Caco-2 (cell line): Measurements from ENCODE around the gene PAGR1. TPM values are rescaled to one million over a fixed set of nuclear protein-coding genes. Genes with fewer than 3 reads are reported as not detected.

Experiments used
- BruUV-seq: library from RNA; stranded (reverse); fragments of 400-500 nt; replicated peaks from 2 replicates; lab custom pipeline; 2021; lab: Mats Ljungman, UMichigan
- CTCF ChIA-PET: fragments of 300-600 bp; sonication (Branson Sonifier 250); formaldehyde crosslinking; loops from one replicate; lab custom pipeline; 2022; ENCODE audit warnings: antibody characterized with exemption; lab: Charles Lee
- POLR2A ChIA-PET: fragments of 300-600 bp; sonication (Branson Sonifier 250); formaldehyde crosslinking; loops from one replicate; lab custom pipeline; 2022; ENCODE audit warnings: antibody characterized with exemption; lab: Charles Lee
- DNase-seq, 2 experiments: peaks; one replicate each; pipeline versions ENCODE4 v3.0.0 to v3.0.0-alpha.2; 2020 to 2022
- H3K27me3 ChIP-seq: replicated peaks from 2 replicates; pipeline ENCODE4 v1.6.0; 2011; ENCODE audit warnings: low read length; ENCODE audit not compliant: control insufficient read depth, insufficient read depth
- H3K36me3 ChIP-seq: 2 replicates; pipeline ENCODE4 v1.5.1; 2011; ENCODE audit warnings: low read length; ENCODE audit not compliant: control insufficient read depth, insufficient read depth
- H3K4me1 ChIP-seq: fragments of 250-450 bp; sonication (Bioruptor Pico); 2 replicates; pipeline ENCODE4 v1.5.1; 2020; ENCODE audit warnings: mild to moderate bottlenecking
- H3K4me3 ChIP-seq: 2 replicates; pipeline ENCODE4 v1.5.1; 2011; ENCODE audit warnings: low read depth, mild to moderate bottlenecking, control low read depth, low read length
- H3K9me3 ChIP-seq: fragments of 250-450 bp; sonication (Bioruptor Pico); 2 replicates; pipeline ENCODE4 v1.5.1; 2020; ENCODE audit warnings: mild to moderate bottlenecking, moderate library complexity
- H3K27ac Mint-ChIP-seq: one replicate; pipeline ENCODE4 v1.8.0; 2022; ENCODE audit warnings: mixed read lengths; ENCODE audit not compliant: unreplicated experiment
- H3K27me3 Mint-ChIP-seq: one replicate; pipeline ENCODE4 v1.8.0; 2022; ENCODE audit warnings: mixed read lengths; ENCODE audit not compliant: insufficient read depth, unreplicated experiment
- H3K36me3 Mint-ChIP-seq: one replicate; pipeline ENCODE4 v1.8.0; 2022; ENCODE audit warnings: mild to moderate bottlenecking, mixed read lengths; ENCODE audit not compliant: insufficient read depth, unreplicated experiment
- H3K4me1 Mint-ChIP-seq: one replicate; pipeline ENCODE4 v1.8.0; 2022; ENCODE audit warnings: low read depth, mixed read lengths; ENCODE audit not compliant: unreplicated experiment
- H3K4me3 Mint-ChIP-seq: one replicate; pipeline ENCODE4 v1.8.0; 2022; ENCODE audit warnings: mild to moderate bottlenecking, moderate library complexity, mixed read lengths; ENCODE audit not compliant: unreplicated experiment
- H3K9me3 Mint-ChIP-seq: one replicate; pipeline ENCODE4 v1.8.0; 2022; ENCODE audit warnings: mixed read lengths; ENCODE audit not compliant: unreplicated experiment
- intact Hi-C: fragments of 100-400 bp; cut with micrococcal nuclease; formaldehyde crosslinking; loops from one replicate; pipeline ENCODE4 v1.10.0; 2022; ENCODE audit not compliant: unreplicated experiment
- total RNA-seq: library from RNA; stranded (reverse); gene quantifications from 2 replicates; pipeline ENCODE4 v1.2.3, GENCODE V29; 2022
- TF ChIP-seq, protein P1 (sequence below), 2 experiments: fragments of 200-600 bp in 1 of 2; IDR thresholded peaks; 1 replicate in 1 of 2; 2 replicates in 1 of 2; pipeline versions ENCODE4 v1.5.1 to v1.8.0; 2011 to 2022; ENCODE audit warnings: antibody characterized with exemption in 1 of 2, control low read depth in 1 of 2, inconsistent platforms in 1 of 2, low read depth in 1 of 2, low read length in 1 of 2, mild to moderate bottlenecking in 1 of 2, moderate library complexity in 1 of 2; ENCODE audit not compliant: insufficient read depth in 1 of 2, severe bottlenecking in 1 of 2, unreplicated experiment in 1 of 2

The PAGR1 gene
- total RNA-seq, 1 experiment from 2014 or later, result 33.0 TPM

DNA sequence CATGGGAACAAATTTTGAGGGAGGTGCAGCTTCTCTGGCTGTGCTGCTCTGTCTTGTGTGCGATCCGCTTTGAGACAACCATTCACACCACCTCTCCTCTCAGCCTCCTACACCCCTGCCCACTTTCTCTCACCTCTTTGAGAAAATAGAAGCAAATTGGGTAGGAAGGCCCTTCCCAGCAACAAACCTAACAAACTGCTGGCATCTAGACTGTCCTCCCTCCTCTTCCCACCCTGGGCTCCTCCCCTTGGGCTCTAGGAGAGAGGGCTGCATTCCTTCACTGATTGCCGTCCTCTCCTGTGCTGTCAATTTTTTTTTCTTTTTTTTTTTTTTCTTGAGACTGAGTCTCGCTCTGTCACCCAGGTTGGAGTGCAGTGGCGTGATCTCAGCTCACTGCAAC is 33.6 kb downstream of the PAGR1 start:
- Mint-ChIP-seq H3K9me3 (no peaks in the 10 kb centered on the region), H3K27ac (peak overlapping the region; percentile 10), H3K4me3 (no peak overlapping the region), H3K27me3 (no peaks in the 10 kb centered on the region), H3K4me1 (peaks cover 6% of the 10 kb centered on the region), H3K36me3 (peaks cover 22% of the 10 kb centered on the region)
- 0 out of 2 replicates have a peak, but pooled peaks cover 3% of the 10 kb centered on the region for H3K36me3 ChIP-seq
- intact Hi-C loops, result loop anchor here (2.0 kb wide), 1 partner anchor 33 kb away; the partner anchor contains the start of gene PAGR1
- ChIA-PET CTCF (interaction anchor here (0.6 to 1.8 kb wide), 9 partner anchors 16 to 138 kb away, joined by 3 to 26 read pairs (median 5); partner anchors contain the start of genes MAZ and TMEM219), POLR2A (interaction anchor here (1.8 kb wide), 1 partner anchor 20 kb away, joined by 7 read pairs; no protein-coding TSS in a partner anchor)
- no peak overlapping the region for H3K4me3 ChIP-seq
- H3K27me3 ChIP-seq, result no peaks in the 10 kb centered on the region
- TF ChIP-seq, protein P1, sequence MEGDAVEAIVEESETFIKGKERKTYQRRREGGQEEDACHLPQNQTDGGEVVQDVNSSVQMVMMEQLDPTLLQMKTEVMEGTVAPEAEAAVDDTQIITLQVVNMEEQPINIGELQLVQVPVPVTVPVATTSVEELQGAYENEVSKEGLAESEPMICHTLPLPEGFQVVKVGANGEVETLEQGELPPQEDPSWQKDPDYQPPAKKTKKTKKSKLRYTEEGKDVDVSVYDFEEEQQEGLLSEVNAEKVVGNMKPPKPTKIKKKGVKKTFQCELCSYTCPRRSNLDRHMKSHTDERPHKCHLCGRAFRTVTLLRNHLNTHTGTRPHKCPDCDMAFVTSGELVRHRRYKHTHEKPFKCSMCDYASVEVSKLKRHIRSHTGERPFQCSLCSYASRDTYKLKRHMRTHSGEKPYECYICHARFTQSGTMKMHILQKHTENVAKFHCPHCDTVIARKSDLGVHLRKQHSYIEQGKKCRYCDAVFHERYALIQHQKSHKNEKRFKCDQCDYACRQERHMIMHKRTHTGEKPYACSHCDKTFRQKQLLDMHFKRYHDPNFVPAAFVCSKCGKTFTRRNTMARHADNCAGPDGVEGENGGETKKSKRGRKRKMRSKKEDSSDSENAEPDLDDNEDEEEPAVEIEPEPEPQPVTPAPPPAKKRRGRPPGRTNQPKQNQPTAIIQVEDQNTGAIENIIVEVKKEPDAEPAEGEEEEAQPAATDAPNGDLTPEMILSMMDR (IDR thresholded peaks at IDR 0.05; ENCODE audit: insufficient read depth in 1 of 2, low read depth in 1 of 2, low read length in 1 of 2, severe bottlenecking in 1 of 2, unreplicated experiment in 1 of 2), result no peak
- peaks cover 7% of the 10 kb centered on the region; the same call in 1 of the 2 replicates for H3K4me1 ChIP-seq
- H3K9me3 ChIP-seq, result no peaks in the 10 kb centered on the region
- peak; percentile 62 for DNase-seq
- BruUV-seq, result no TSS peak

DNA sequence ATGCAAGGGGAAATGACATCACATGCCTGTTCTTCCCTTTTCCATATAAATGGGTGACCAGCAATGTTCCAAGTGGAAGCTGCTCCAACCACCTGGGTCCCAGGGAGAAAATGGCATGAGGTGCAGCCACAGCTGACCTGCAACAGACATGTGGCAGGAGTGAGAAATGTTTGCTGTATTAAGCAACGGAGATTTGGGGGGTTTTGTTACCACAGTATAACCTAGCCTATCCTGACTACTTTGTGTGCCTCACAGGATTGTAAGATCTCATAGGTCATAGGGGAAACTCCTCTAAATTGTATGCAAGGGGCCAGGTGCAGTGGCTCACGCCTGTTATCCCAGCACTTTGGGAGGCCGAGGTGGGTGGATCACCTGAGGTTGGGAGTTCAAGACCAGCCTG is 35.0 kb downstream of the PAGR1 start:
- Mint-ChIP-seq H3K27ac (no peak overlapping the region), H3K9me3 (no peaks in the 10 kb centered on the region), H3K4me3 (no peak overlapping the region), H3K4me1 (peaks cover 6% of the 10 kb centered on the region), H3K27me3 (no peaks in the 10 kb centered on the region), H3K36me3 (peaks cover 17% of the 10 kb centered on the region)
- no peak for DNase-seq
- CTCF ChIA-PET, result interaction anchor here (0.7 kb wide), 1 partner anchor 506 kb away, joined by 4 read pairs; no protein-coding TSS in a partner anchor
- TF ChIP-seq, protein P1 (IDR thresholded peaks at IDR 0.05; ENCODE audit: insufficient read depth in 1 of 2, low read depth in 1 of 2, low read length in 1 of 2, severe bottlenecking in 1 of 2, unreplicated experiment in 1 of 2), result no peak
- Histone ChIP-seq H3K27me3 (no peaks in the 10 kb centered on the region), H3K4me3 (no peak overlapping the region), H3K9me3 (no peaks in the 10 kb centered on the region), H3K4me1 (peaks cover 7% of the 10 kb centered on the region; the same call in 1 of the 2 replicates), H3K36me3 (0 out of 2 replicates have a peak, but pooled peaks cover 3% of the 10 kb centered on the region)
- POLR2A ChIA-PET, result interaction anchor here (0.6 kb wide), 1 partner anchor 925 kb away, joined by 3 read pairs; no protein-coding TSS in a partner anchor
- no TSS peak for BruUV-seq
- intact Hi-C loops, result no loop called here

DNA sequence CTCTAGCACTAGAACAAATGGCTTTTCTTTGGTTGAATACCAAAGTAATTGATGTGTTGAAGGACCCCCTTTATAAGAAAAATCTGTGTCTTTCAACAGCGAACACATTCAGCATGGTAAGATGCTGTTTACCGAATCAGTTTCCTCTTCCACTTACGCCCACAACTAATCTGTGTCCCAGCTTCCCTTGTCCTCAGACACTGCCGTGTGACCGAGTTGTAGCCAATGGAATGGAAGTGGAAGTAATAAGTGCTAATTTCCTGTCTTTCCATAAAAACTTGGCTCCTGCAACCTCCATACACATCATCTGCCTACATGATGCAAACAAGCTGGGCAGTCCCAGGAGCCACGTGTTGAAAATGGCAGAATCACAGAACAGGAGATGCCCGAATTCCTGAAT is 36.7 kb downstream of the PAGR1 start:
- DNase-seq, result no peak
- Mint-ChIP-seq H3K36me3 (peaks cover 11% of the 10 kb centered on the region), H3K4me1 (peaks cover 6% of the 10 kb centered on the region), H3K9me3 (no peaks in the 10 kb centered on the region), H3K27me3 (no peaks in the 10 kb centered on the region), H3K4me3 (no peak overlapping the region), H3K27ac (no peak overlapping the region)
- Histone ChIP-seq H3K27me3 (no peaks in the 10 kb centered on the region), H3K4me3 (no peak overlapping the region), H3K4me1 (peaks cover 7% of the 10 kb centered on the region; the same call in 1 of the 2 replicates), H3K36me3 (no peaks in the 10 kb centered on the region), H3K9me3 (no peaks in the 10 kb centered on the region)
- TF ChIP-seq, protein P1 (IDR thresholded peaks at IDR 0.05; ENCODE audit: insufficient read depth in 1 of 2, low read depth in 1 of 2, low read length in 1 of 2, severe bottlenecking in 1 of 2, unreplicated experiment in 1 of 2), result no peak
- POLR2A ChIA-PET, result no interaction called here
- intact Hi-C loops, result no loop called here
- no TSS peak for BruUV-seq
- CTCF ChIA-PET, result no interaction called here
